ENCODE results near the gene RMP24.
A peak's percentile ranks its signal among the peaks of the same experiment; 100 is the strongest.

Gene RMP24

GRCh38 chr18:35998967-35999366 lies 26.5 kb downstream of the RMP24 start:
- DNase-seq (ENCODE audit: extremely low read depth, low read depth), result no peak
- TF ChIP-seq CTCF (IDR thresholded peaks at IDR 0.05; ENCODE audit: low read depth, low read length, missing control alignments), result peak; percentile 40
- no peak overlapping the region for H3K4me3 ChIP-seq (replicated peaks; ENCODE audit: low read depth, low read length)

DNA sequence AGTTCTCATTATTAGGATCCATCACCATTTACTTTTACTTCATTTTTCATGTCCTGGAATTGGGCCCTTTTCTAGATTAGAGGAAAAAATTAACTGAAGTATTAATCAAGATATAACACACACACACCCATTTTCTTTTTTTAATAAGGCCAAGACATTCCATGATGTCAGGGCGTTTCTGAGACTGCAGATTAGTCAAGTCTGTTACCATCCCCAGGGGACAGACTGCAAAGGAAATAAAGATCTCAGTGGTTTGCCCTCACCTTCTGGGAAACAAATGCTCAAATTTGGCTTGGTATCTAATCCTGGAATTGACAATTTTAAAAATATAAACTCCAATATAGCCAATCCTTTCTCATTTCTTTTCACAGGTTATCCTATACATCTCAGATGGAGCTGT lies 27.4 kb downstream of the RMP24 start:
- TF ChIP-seq CTCF (IDR thresholded peaks at IDR 0.05; ENCODE audit: low read depth, low read length, missing control alignments), result no peak
- no peak for DNase-seq (ENCODE audit: extremely low read depth, low read depth)

GRCh38 chr18:36006997-36007396 lies 34.5 kb downstream of the RMP24 start:
- no peak overlapping the region for H3K4me3 ChIP-seq (replicated peaks; ENCODE audit: low read depth, low read length)
- DNase-seq (ENCODE audit: extremely low read depth, low read depth), result no peak
- TF ChIP-seq CTCF (IDR thresholded peaks at IDR 0.05; ENCODE audit: low read depth, low read length, missing control alignments), result no peak

More for the DNA sequence above, 27.4 kb downstream of the RMP24 start:
- no peak overlapping the region for H3K4me3 ChIP-seq (replicated peaks; ENCODE audit: low read depth, low read length)

DNA sequence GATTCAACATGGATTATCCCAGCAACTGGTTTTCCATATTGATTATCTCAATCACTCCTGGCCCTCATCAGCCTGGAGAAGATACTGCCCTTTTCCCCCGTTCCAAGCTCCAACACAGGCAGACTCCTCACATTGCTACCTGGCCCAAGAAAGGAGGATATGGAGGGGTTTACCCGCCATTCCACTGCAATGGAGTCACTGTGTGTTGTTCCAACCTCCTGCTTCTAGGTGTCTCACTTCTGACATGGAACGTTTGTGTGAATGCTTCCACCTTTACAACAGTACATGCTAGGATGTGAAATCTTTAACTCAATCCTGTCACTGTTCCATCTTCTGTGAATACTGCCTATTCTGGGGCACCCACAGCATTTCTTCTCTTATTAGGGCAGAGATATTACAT lies 36.7 kb downstream of the RMP24 start:
- no peak for DNase-seq (ENCODE audit: extremely low read depth, low read depth)
- no peak for TF ChIP-seq CTCF (IDR thresholded peaks at IDR 0.05; ENCODE audit: low read depth, low read length, missing control alignments)
- H3K4me3 ChIP-seq (replicated peaks; ENCODE audit: low read depth, low read length), result no peak overlapping the region

DNA sequence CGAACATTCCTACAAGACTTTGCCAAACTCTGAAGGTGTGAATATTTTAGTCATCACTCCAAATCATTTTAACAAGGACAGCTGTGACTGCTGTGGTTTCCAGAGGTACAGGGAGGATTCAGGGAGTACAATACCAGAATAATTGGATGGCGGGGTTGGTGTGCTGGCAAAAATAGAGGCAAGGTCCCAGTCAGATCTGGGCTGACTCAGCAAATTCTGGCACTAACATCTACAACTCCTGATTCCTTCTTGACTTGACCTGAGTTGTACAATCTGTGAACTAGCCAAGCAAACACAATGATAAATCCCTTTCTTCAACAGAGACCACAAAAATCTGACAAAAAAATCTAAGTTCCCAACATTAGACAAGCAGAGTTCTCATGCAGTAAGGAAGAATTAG lies 40.4 kb downstream of the RMP24 start:
- H3K4me3 ChIP-seq (replicated peaks; ENCODE audit: low read depth, low read length), result no peak overlapping the region
- no peak for TF ChIP-seq CTCF (IDR thresholded peaks at IDR 0.05; ENCODE audit: low read depth, low read length, missing control alignments)
- no peak for DNase-seq (ENCODE audit: extremely low read depth, low read depth)

- no peak overlapping the region for H3K4me3 ChIP-seq (replicated peaks; ENCODE audit: low read depth, low read length)
- DNase-seq (ENCODE audit: extremely low read depth, low read depth), result no peak
- TF ChIP-seq CTCF (IDR thresholded peaks at IDR 0.05; ENCODE audit: low read depth, low read length, missing control alignments), result no peak
Measured at GRCh38 chr18:36015629-36016028, 43.1 kb downstream of the RMP24 start.

- H3K4me3 ChIP-seq (replicated peaks; ENCODE audit: low read depth, low read length), result no peak overlapping the region
- TF ChIP-seq CTCF (IDR thresholded peaks at IDR 0.05; ENCODE audit: low read depth, low read length, missing control alignments), result no peak
- DNase-seq (ENCODE audit: extremely low read depth, low read depth), result no peak
Measured at GRCh38 chr18:36017232-36017631, 44.8 kb downstream of the RMP24 start.

Data from HFF-Myc (cell line).